GM23248 (cell line): ENCODE data around the gene SLC15A5. TPM values are rescaled to one million over a fixed set of nuclear protein-coding genes. Genes with fewer than 3 reads are reported as not detected.
A peak's percentile ranks its signal among the peaks of the same experiment; 100 is the strongest.

ENCODE experiments used
- DNase-seq: peaks from one replicate; pipeline ENCODE4 v3.0.0-alpha.2; 2015
- H2AFZ ChIP-seq: fragments of 200-600 bp; sonication (generic); 2 replicates; pipeline ENCODE4 v1.6.1; 2016; ENCODE audit warnings: antibody characterized with exemption
- H3F3A ChIP-seq: fragments of 200-600 bp; sonication (generic); 2 replicates; pipeline ENCODE4 v1.6.1; 2016; ENCODE audit warnings: mild to moderate bottlenecking, antibody characterized with exemption, mixed run types; ENCODE audit not compliant: insufficient read depth
- H3K27ac ChIP-seq: fragments of 200-600 bp; sonication (generic); 2 replicates; pipeline ENCODE4 v1.5.1; 2016; ENCODE audit warnings: mild to moderate bottlenecking
- H3K27me3 ChIP-seq: fragments of 200-600 bp; sonication (generic); replicated peaks from 2 replicates; pipeline ENCODE4 v1.6.1; 2016; ENCODE audit warnings: mild to moderate bottlenecking; ENCODE audit not compliant: insufficient read depth
- H3K36me3 ChIP-seq: fragments of 200-600 bp; sonication (generic); 2 replicates; pipeline ENCODE4 v1.6.1; 2016; ENCODE audit warnings: low read depth, mild to moderate bottlenecking
- H3K4me1 ChIP-seq: fragments of 200-600 bp; sonication (generic); 2 replicates; pipeline ENCODE4 v1.6.1; 2016; ENCODE audit warnings: mild to moderate bottlenecking; ENCODE audit not compliant: insufficient read depth
- H3K4me2 ChIP-seq: fragments of 200-600 bp; sonication (generic); one replicate; pipeline ENCODE4 v1.6.1; 2016; ENCODE audit warnings: mild to moderate bottlenecking; ENCODE audit not compliant: unreplicated experiment
- H3K4me3 ChIP-seq: fragments of 200-600 bp; sonication (generic); 2 replicates; pipeline ENCODE4 v1.5.1; 2016; ENCODE audit warnings: mild to moderate bottlenecking
- H3K79me2 ChIP-seq: fragments of 200-600 bp; sonication (generic); 2 replicates; pipeline ENCODE4 v1.6.1; 2016; ENCODE audit warnings: mild to moderate bottlenecking; ENCODE audit not compliant: insufficient read depth
- H3K9ac ChIP-seq: fragments of 200-600 bp; sonication (generic); 2 replicates; pipeline ENCODE4 v1.6.1; 2016; ENCODE audit warnings: mild to moderate bottlenecking
- H3K9me2 ChIP-seq: fragments of 200-600 bp; sonication (generic); 2 replicates; pipeline ENCODE4 v1.6.1; 2016; ENCODE audit warnings: mixed run types, mild to moderate bottlenecking, moderate library complexity; ENCODE audit not compliant: insufficient read depth
- H3K9me3 ChIP-seq: fragments of 200-600 bp; sonication (generic); one replicate; pipeline ENCODE4 v1.6.1; 2017; ENCODE audit warnings: low read depth
- H4K20me1 ChIP-seq: fragments of 200-600 bp; sonication (generic); 2 replicates; pipeline ENCODE4 v1.6.0; 2016; ENCODE audit not compliant: insufficient read depth
- EZH2 ChIP-seq: fragments of 200-600 bp; sonication (generic); IDR thresholded peaks from 2 replicates; pipeline ENCODE4 v1.6.1; 2018; ENCODE audit warnings: antibody characterized with exemption, mild to moderate bottlenecking; ENCODE audit not compliant: insufficient read depth, poor library complexity, severe bottlenecking
- EZH2phosphoT487 ChIP-seq: fragments of 200-600 bp; sonication (generic); IDR thresholded peaks from 2 replicates; pipeline ENCODE4 v1.6.1; 2018; ENCODE audit warnings: antibody characterized with exemption, moderate library complexity, mild to moderate bottlenecking, low read depth; ENCODE audit not compliant: insufficient read depth
- WGBS, 2 experiments: methylation state at CpG; one replicate each; pipeline ENCODE4 v1.1.6; 2015 to 2017; ENCODE audit warnings: low lambda C conversion rate in 2 of 2, low coverage in 1 of 2; ENCODE audit errors: missing lambda C conversion rate in 2 of 2; 5-methylcytosine and 5-hydroxymethylcytosine counted together
- in situ Hi-C: fragments of 300-500 bp; cut with MboI; formaldehyde crosslinking; loops from 2 replicates; pipeline ENCODE4 v1.15.0; 2020
- polyA plus RNA-seq: library from polyadenylated mRNA; unstranded; fragments of >200 nt; fragmentation: Nextera tagmentation; extraction: Ambion mirVana; gene quantifications from 2 replicates; pipeline ENCODE4 v1.2.1, GENCODE V29; 2016
- total RNA-seq: library from RNA; depleted of rRNA; stranded (reverse); fragments of >200 nt; shearing (Covaris generic); gene quantifications from 2 replicates; pipeline ENCODE4 v1.2.3, GENCODE V29; 2014

Gene SLC15A5
- total and polyA plus RNA-seq, 2 experiments from 2014 or later, result not detected

DNA sequence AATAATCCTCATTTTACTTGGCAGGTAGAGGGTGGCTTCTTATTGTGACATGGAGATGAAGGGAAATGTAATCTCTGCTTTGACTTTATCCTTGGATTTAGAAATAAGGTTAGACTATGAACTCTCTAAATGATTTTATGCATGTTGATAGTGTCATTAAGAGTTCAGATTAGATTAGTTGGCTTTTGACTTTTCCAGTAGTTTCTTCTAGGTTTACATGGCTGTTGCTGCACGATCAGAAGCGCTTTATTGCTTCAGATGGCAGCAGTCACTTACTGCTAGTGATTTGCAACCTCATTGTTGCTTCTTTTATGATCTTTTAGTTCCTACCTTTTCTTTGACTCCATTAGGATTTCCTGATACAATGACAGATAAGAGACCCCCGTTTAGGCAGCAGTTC, 32.3 kb downstream of the SLC15A5 start:
- Histone ChIP-seq H3K36me3 (no peaks in the 10 kb centered on the region), H3K9ac (no peak overlapping the region), H3K4me1 (no peaks in the 10 kb centered on the region), H3K4me3 (no peak overlapping the region), H3K4me2 (no peak overlapping the region), H2AFZ (no peak overlapping the region), H3K9me2 (no peaks in the 10 kb centered on the region), H3F3A (no peaks in the 10 kb centered on the region), H3K27ac (no peak overlapping the region), H3K27me3 (no peaks in the 10 kb centered on the region), H3K9me3 (no peaks in the 10 kb centered on the region), H4K20me1 (no peaks in the 10 kb centered on the region), H3K79me2 (no peaks in the 10 kb centered on the region)
- in situ Hi-C loops, result no loop called here
- WGBS, 2 experiments, result 39 to 49% methylated on average over 3 of the region's 3 CpGs
- no peak for TF ChIP-seq EZH2phosphoT487
- DNase-seq, result no peak

GRCh38 chr12:16243487-16244412, 33.7 kb downstream of the SLC15A5 start:
- Histone ChIP-seq H3K79me2 (no peaks in the 10 kb centered on the region), H3K36me3 (no peaks in the 10 kb centered on the region), H3K4me1 (no peaks in the 10 kb centered on the region), H3K9ac (no peak overlapping the region), H3K9me3 (no peaks in the 10 kb centered on the region), H3K4me3 (no peak overlapping the region), H3K27me3 (no peaks in the 10 kb centered on the region), H4K20me1 (no peaks in the 10 kb centered on the region), H3K27ac (no peak overlapping the region), H3F3A (no peaks in the 10 kb centered on the region), H3K4me2 (no peak overlapping the region), H3K9me2 (no peaks in the 10 kb centered on the region), H2AFZ (no peak overlapping the region)
- TF ChIP-seq EZH2, result no peak
- TF ChIP-seq EZH2phosphoT487, result no peak
- 42 to 45% methylated on average over 9 of the region's 9 CpGs for WGBS, 2 experiments
- no peak for DNase-seq
- in situ Hi-C loops, result no loop called here

DNA sequence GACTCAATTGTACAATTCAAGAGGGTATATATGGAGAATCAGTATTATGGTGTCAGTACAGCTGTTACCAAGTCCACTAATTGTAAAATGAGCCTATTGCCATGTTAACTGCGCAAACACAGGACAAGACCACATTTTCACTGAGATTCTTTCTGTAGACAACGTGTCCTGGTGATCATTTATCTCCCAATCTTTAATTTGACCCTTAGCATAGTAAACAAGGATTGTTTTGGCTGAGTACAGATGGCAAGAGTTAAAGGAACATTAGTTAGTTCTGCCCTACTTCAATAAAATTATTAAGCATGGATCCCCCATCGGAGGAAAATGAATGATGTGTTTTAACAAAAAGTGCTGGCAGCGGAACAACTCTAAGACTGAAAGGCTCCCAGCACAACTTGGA, 36.1 kb downstream of the SLC15A5 start:
- WGBS, 2 experiments, result 36 to 44% methylated on average over 4 of the region's 4 CpGs
- no peak for TF ChIP-seq EZH2phosphoT487
- no peak for TF ChIP-seq EZH2
- H3F3A ChIP-seq, result no peaks in the 10 kb centered on the region
- H3K36me3 ChIP-seq, result no peaks in the 10 kb centered on the region
- no peak overlapping the region for H2AFZ ChIP-seq
- H3K27me3 ChIP-seq, result no peaks in the 10 kb centered on the region
- H3K4me2 ChIP-seq, result no peak overlapping the region
- in situ Hi-C loops, result no loop called here
- no peak overlapping the region for H3K9ac ChIP-seq
- no peak for DNase-seq
- no peak overlapping the region for H3K27ac ChIP-seq
- no peaks in the 10 kb centered on the region for H4K20me1 ChIP-seq
- no peaks in the 10 kb centered on the region for H3K4me1 ChIP-seq
- no peaks in the 10 kb centered on the region for H3K9me3 ChIP-seq
- no peak overlapping the region for H3K4me3 ChIP-seq
- no peaks in the 10 kb centered on the region for H3K79me2 ChIP-seq
- no peaks in the 10 kb centered on the region for H3K9me2 ChIP-seq

DNA sequence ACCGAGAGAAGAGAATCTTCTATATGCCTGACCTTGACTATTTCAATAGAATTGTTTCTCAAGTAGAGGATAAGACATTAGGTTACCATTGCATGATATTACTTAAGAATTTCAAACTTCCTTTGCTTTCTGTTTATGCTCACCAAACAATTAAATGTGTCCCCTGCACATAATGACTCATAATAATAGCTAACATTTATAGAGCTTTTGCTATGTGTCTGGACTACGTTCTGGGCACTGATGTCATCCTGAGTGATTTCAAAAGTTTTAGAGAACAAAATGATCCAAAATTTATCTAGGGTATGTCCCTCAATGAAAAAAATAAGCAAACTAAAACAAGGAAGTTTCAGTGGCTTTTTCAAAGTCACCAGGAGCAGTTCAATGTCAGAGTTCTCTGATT, 38.8 kb downstream of the SLC15A5 start:
- TF ChIP-seq EZH2, result no peak
- TF ChIP-seq EZH2phosphoT487, result no peak
- Histone ChIP-seq H3K4me3 (no peak overlapping the region), H3K9ac (no peak overlapping the region), H3K4me2 (no peak overlapping the region), H3K27me3 (no peaks in the 10 kb centered on the region), H3K9me3 (no peaks in the 10 kb centered on the region), H3K36me3 (no peaks in the 10 kb centered on the region), H2AFZ (no peak overlapping the region), H3K27ac (no peak overlapping the region), H3K4me1 (no peaks in the 10 kb centered on the region), H3K79me2 (no peaks in the 10 kb centered on the region), H3K9me2 (no peaks in the 10 kb centered on the region), H4K20me1 (no peaks in the 10 kb centered on the region), H3F3A (no peaks in the 10 kb centered on the region)
- WGBS, 2 experiments, result 39 to 44% methylated on average over 2 of the region's 2 CpGs
- in situ Hi-C loops, result no loop called here
- DNase-seq, result peak; percentile 53
